ENCODE results near the gene WNT9B.
A peak's percentile ranks its signal among the peaks of the same experiment; 100 is the strongest.
"Not testable (repeated sequence)": the region's sequence is repeated elsewhere in the genome, so short reads cannot be mapped to it uniquely, and the experiment has no call there.

WNT9B gene

DNA sequence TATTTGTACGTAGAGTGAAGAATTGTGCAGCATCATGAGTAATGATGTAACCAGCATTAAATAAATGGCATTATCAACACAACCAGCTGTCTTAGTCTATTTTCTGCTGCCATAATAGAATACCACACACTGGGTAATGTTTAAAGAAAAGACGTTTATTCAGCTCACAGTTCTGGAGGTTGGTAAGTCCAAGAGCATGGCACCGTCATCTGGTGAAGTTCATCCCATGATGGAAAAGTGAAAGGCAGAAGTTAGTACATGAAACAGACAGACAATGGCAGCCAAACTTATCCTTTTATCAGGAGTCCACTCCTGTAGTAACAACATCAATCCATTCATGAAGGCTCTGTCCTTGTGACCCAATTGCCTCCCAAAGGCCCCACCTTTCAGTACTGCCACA is 65.2 kb downstream of the WNT9B start:
- no peak for DNase-seq

GRCh38 chr17:46917041-46917440 is 65.7 kb downstream of the WNT9B start:
- no peak for DNase-seq

GRCh38 chr17:46917516-46917915 is 66.1 kb downstream of the WNT9B start:
- no peak for DNase-seq

- DNase-seq, result not testable (repeated sequence)
Observed at GRCh38 chr17:46921962-46922361, 70.6 kb downstream of the WNT9B start.

GRCh38 chr17:46922487-46922803 is 71.1 kb downstream of the WNT9B start:
- DNase-seq, result no peak

- DNase-seq, result peak; percentile 91 to 96
Observed at GRCh38 chr17:46922804-46923635, 71.6 kb downstream of the WNT9B start, which contains the start of gene GOSR2. Gene GOSR2 (plus strand): TSS chr17:46923160. CDS start chr17:46923193, 33 bp downstream.

DNA sequence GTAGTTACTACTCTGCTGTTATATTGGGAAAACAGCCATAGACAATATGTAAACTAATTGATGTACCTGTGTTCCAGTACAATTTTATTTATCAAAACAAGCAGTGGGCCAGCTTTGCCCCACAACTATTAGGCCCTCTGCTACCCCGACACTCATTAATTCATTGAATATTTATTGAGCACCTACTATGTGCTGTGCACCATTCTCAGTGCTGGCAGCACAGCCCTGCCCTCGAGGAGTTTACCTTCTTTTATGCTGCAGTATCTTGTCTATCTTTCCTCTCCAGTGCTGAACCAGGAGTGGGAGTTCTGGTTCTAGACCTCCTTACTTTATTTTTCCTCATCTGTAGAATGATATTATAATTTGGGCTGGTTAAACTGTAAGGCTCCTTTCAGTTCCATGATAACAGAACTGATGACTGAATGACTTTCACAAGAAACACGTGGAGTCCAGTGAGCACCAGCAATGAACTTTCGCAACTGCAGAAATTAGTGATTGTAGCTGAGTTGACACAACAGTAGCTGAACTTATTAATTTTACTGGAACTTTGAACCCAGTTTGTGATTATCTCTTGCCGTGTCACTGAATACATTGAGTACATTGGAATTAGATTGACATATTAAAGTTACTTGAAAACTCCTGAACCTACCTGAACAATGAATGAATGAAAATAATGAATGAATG is 73.9 kb downstream of the WNT9B start:
- DNase-seq, result no peak

DNA sequence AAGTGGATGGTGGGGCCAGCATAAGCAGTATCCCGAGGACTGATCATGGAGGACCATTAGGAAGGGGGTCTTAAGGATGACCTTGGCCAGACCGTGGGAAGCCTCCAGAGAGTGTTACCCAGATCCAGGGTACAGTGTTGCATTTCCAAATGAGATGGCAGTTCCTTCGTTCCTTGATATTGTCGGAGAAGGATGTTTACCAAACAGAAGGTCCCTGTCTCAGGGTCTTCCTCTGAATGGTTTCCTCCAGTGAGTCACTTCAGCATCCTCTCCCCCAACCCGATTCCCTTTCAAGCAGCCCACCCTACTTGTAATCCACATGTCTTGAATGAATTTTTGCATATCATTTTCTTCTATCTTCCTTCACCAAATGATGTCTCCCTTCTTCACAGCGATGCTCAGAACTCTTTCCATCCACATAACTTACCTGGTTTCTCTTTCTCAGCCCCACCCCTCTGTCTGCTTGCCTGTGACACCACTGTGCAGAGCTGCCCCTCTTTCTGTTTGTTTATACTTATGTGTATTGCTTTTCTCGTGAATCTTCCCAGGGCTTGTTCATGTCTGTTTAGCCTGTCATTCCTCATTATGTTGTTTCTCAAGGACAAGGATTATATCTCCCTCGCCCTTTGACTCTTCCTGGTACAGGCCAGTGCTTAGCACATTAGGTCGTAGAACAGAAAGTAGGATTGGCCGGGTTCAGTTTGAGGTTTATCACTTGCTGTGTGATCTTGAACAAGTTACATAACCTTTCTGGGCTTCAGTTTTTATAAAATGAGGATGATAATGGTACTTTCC is 77.3 kb downstream of the WNT9B start:
- no peak for DNase-seq

- DNase-seq, result no peak
Observed at GRCh38 chr17:46929413-46929812, 78.0 kb downstream of the WNT9B start.

DNA sequence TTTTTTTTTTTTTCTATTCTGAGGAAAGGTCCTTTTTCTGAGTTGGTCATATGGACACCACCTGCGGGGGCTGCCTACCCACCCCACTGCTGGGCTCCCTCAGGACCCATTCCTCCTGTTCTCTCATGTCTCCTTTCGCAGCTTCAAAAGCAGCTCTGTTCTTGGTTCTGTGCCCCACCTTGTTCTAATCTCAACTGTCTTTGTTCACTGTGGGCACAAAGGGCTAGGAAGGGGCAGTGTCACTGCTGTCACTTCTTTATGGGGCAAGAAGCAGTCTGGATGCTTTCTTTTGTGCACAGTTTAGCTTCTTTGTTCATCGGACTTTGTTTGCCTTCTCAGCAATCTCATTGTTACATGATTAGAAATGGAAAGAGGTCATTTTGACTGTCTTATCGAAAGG is 78.7 kb downstream of the WNT9B start:
- DNase-seq, result no peak

GRCh38 chr17:46931596-46931995 is 80.2 kb downstream of the WNT9B start:
- DNase-seq, result no peak

GRCh38 chr17:46935658-46936266 is 84.4 kb downstream of the WNT9B start:
- DNase-seq, result no peak

Measured in NCI-H1930 (cell line).